GM19193 (cell line): ENCODE measurements around the gene KRTAP2-1.
"Not testable (repeated sequence)": the region's sequence is repeated elsewhere in the genome, so short reads cannot be mapped to it uniquely, and the experiment has no call there.

Experiments
- POLR2A ChIP-seq: IDR thresholded peaks from 4 replicates; pipeline ENCODE4 v1.6.1; 2011; ENCODE audit not compliant: insufficient read depth, insufficient read length; ENCODE audit errors: extremely low read depth

Gene KRTAP2-1

DNA sequence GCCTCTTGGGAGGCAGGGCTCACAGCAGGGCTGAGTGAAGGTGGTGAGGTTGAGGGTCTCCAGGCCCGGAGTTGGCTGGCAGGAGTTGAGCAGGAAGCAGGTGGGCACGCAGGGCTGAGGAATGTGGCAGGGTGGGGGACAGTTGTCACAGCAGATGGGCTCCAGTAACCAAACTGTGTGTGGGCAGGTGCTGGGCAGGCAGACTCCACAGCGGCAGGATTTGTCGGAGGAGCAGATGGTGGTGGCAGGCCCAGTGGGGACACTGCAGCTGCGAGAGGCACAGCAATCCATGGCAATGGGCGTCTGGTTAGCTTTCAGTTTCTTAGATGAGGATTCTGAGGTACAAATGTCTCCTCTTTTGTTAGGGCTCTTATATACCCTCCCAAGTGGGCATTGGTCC, 47.6 kb downstream of the KRTAP2-1 start, which contains the start of gene KRTAP3-2:
TSS of gene KRTAP3-2 (minus strand) at position 344 of the 400 bp plus-strand sequence. CDS start at position 291, 53 bp downstream.
- TF ChIP-seq POLR2A: not testable (repeated sequence)

DNA sequence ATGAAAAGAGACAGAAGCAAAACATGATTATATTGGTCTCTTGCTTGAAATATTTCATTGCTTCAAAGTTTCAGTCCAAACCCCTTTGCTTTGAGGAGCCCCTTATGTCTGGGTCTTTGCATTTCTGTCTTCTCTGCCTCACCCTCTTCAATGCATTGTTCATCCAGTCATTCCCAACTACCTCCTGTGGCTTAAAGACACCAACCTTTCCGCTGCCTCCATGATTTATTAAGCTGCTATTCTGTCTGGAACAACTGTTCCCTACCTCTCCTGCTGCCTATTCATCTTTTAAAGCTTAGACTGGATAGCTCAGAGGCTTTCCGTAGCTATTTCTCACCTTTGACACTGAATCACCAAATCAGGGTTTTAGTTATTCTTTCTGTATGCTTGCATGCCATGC, 49.8 kb downstream of the KRTAP2-1 start:
- no peak for TF ChIP-seq POLR2A

DNA sequence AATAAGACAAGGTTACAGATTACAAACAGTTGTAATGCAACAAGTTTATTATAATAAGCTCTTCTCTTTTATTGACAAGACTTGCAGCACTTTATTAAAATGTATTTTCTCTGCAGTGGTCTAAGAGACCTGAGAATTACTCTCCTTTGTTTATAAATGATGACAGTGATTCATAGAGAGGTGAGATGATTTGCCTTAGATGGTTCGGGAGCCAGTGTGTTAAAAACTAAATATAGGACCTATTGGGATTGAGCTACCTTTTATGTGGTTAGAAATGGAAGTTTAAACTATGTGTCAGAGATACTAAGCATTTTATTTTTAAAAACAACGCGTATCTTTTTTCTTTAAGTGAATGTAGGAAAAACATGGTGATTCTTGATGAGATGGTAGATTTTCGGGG, 50.3 kb downstream of the KRTAP2-1 start:
- no peak for TF ChIP-seq POLR2A
